Activated T-cell treated with anti-CD3 and anti-CD28 coated beads, Interleukin-2, amount 50 U/mL, for 72 hours (primary cell): Measurements from ENCODE around the gene CYBRD1. TPM values are rescaled to one million over a fixed set of nuclear protein-coding genes. Genes with fewer than 3 reads are reported as not detected.
"Not testable (repeated sequence)": the region's sequence is repeated elsewhere in the genome, so short reads cannot be mapped to it uniquely, and the experiment has no call there.

Source experiments
- ATAC-seq, 2 donors: fragments of 150-1000 bp; cut with Tn5 transposase; replicated peaks in 1 of 2; 2 replicates each; pipeline ENCODE4 v1.10.0; 2021; ENCODE audit warnings: moderate library complexity in 2 of 2, mild to moderate bottlenecking in 1 of 2
- DNase-seq, 2 donors: peaks; one replicate each; pipeline ENCODE4 v3.0.0; 2021 to 2022; ENCODE audit warnings: mixed read lengths in 1 of 2
- H3K27ac Mint-ChIP-seq: one replicate; pipeline ENCODE4 v1.8.0; 2022; ENCODE audit warnings: mild to moderate bottlenecking, moderate library complexity, mixed read lengths
- H3K27me3 Mint-ChIP-seq: one replicate; pipeline ENCODE4 v1.8.0; 2022; ENCODE audit warnings: low read depth, mixed read lengths
- H3K36me3 Mint-ChIP-seq, 2 donors: one replicate each; pipeline ENCODE4 v1.8.0; 2022; ENCODE audit warnings: mixed read lengths in 2 of 2, mild to moderate bottlenecking in 1 of 2; ENCODE audit not compliant: insufficient read depth in 2 of 2
- H3K4me1 Mint-ChIP-seq: one replicate; pipeline ENCODE4 v1.8.0; 2022; ENCODE audit warnings: low read depth, mixed read lengths
- H3K4me3 Mint-ChIP-seq, 2 donors: one replicate each; pipeline ENCODE4 v1.8.0; 2022; ENCODE audit warnings: mild to moderate bottlenecking in 2 of 2, mixed read lengths in 2 of 2, moderate library complexity in 2 of 2
- H3K9me3 Mint-ChIP-seq, 2 donors: one replicate each; pipeline ENCODE4 v1.8.0; 2022; ENCODE audit warnings: mixed read lengths in 2 of 2
- total RNA-seq, 2 donors: library from RNA; stranded (reverse); gene quantifications; one replicate each; pipeline ENCODE4 v1.2.3, GENCODE V29; 2022

The CYBRD1 gene
- total RNA-seq, 2 donors from 2014 or later = 1.1 to 3.2 TPM

GRCh38 chr2:171523088-171524017 is 1.1 kb downstream of the CYBRD1 start:
- peaks cover 54% of the 10 kb centered on the region for H3K27me3 Mint-ChIP-seq
- no peak overlapping the region for H3K27ac Mint-ChIP-seq
- peak; percentile 50 to 67 for ATAC-seq
- peak; percentile 35 to 39 for DNase-seq
- H3K4me1 Mint-ChIP-seq = peaks cover 10% of the 10 kb centered on the region
- H3K9me3 Mint-ChIP-seq = no peaks in the 10 kb centered on the region
- H3K36me3 Mint-ChIP-seq = peaks cover 0 to 1% of the 10 kb centered on the region in 2 donors
- peak overlapping the region; percentile 86 to 89 for H3K4me3 Mint-ChIP-seq

- Mint-ChIP-seq H3K36me3 (peaks cover 0 to 1% of the 10 kb centered on the region in 2 donors), H3K4me3 (peak overlapping the region; percentile 86 to 89), H3K9me3 (no peaks in the 10 kb centered on the region), H3K27ac (no peak overlapping the region), H3K27me3 (peaks cover 54% of the 10 kb centered on the region), H3K4me1 (peaks cover 10% of the 10 kb centered on the region)
- no peak for DNase-seq
- ATAC-seq = no peak
Measured at GRCh38 chr2:171524018-171524401, 1.7 kb downstream of the CYBRD1 start.

GRCh38 chr2:171529914-171530313 is 7.6 kb downstream of the CYBRD1 start:
- peaks cover 35% of the 10 kb centered on the region for H3K27me3 Mint-ChIP-seq
- DNase-seq (peak in 1 of 2 donors; percentile 9), ATAC-seq (no peak)
- H3K4me3 Mint-ChIP-seq = no peak overlapping the region
- H3K27ac Mint-ChIP-seq = no peak overlapping the region
- H3K4me1 Mint-ChIP-seq = no peaks in the 10 kb centered on the region
- peaks cover 0 to 3% of the 10 kb centered on the region in 2 donors for H3K36me3 Mint-ChIP-seq
- peaks cover 3 to 4% of the 10 kb centered on the region in 2 donors for H3K9me3 Mint-ChIP-seq

- Mint-ChIP-seq H3K27ac (no peak overlapping the region), H3K4me1 (no peaks in the 10 kb centered on the region), H3K36me3 (peaks cover 0 to 3% of the 10 kb centered on the region in 2 donors), H3K9me3 (peaks cover 3 to 4% of the 10 kb centered on the region in 2 donors), H3K4me3 (no peak overlapping the region), H3K27me3 (peaks cover 34% of the 10 kb centered on the region)
- DNase-seq = no peak
- ATAC-seq = no peak
Measured at GRCh38 chr2:171530378-171530777, 8.1 kb downstream of the CYBRD1 start.

GRCh38 chr2:171530859-171531258 is 8.6 kb downstream of the CYBRD1 start:
- not testable (repeated sequence) for ATAC-seq, H3K9me3 Mint-ChIP-seq, H3K4me3 Mint-ChIP-seq, H3K36me3 Mint-ChIP-seq, H3K27ac Mint-ChIP-seq, DNase-seq, H3K4me1 Mint-ChIP-seq
- H3K27me3 Mint-ChIP-seq = peaks cover 31% of the 10 kb centered on the region

- Mint-ChIP-seq H3K9me3 (peaks cover 3 to 4% of the 10 kb centered on the region in 2 donors), H3K4me3 (no peak overlapping the region), H3K4me1 (no peaks in the 10 kb centered on the region), H3K27ac (no peak overlapping the region), H3K36me3 (peaks cover 0 to 3% of the 10 kb centered on the region in 2 donors), H3K27me3 (peaks cover 33% of the 10 kb centered on the region)
- DNase-seq (no peak), ATAC-seq (no peak)
Measured at GRCh38 chr2:171531291-171531690, 9.0 kb downstream of the CYBRD1 start.

GRCh38 chr2:171531836-171532450 is 9.7 kb downstream of the CYBRD1 start:
- DNase-seq = no peak
- ATAC-seq = no peak
- Mint-ChIP-seq H3K4me1 (no peaks in the 10 kb centered on the region), H3K27me3 (peaks cover 39% of the 10 kb centered on the region), H3K36me3 (peaks cover 0 to 3% of the 10 kb centered on the region in 2 donors), H3K27ac (no peak overlapping the region), H3K4me3 (no peak overlapping the region), H3K9me3 (peaks cover 3 to 4% of the 10 kb centered on the region in 2 donors)

- Mint-ChIP-seq H3K27me3 (peaks cover 40% of the 10 kb centered on the region), H3K4me3 (no peak overlapping the region), H3K4me1 (no peaks in the 10 kb centered on the region), H3K9me3 (peaks cover 3 to 4% of the 10 kb centered on the region in 2 donors), H3K27ac (no peak overlapping the region), H3K36me3 (peaks cover 0 to 3% of the 10 kb centered on the region in 2 donors)
- no peak for DNase-seq
- ATAC-seq = no peak
Measured at GRCh38 chr2:171533331-171533730, 11.1 kb downstream of the CYBRD1 start.

- peaks cover 27% of the 10 kb centered on the region for H3K27me3 Mint-ChIP-seq
- not testable (repeated sequence) for H3K9me3 Mint-ChIP-seq, DNase-seq, H3K36me3 Mint-ChIP-seq, ATAC-seq, H3K4me1 Mint-ChIP-seq, H3K4me3 Mint-ChIP-seq, H3K27ac Mint-ChIP-seq
Measured at GRCh38 chr2:171535528-171535927, 13.3 kb downstream of the CYBRD1 start.

- DNase-seq = no peak
- no peaks in the 10 kb centered on the region for H3K4me1 Mint-ChIP-seq
- no peaks in the 10 kb centered on the region for H3K9me3 Mint-ChIP-seq
- no peak overlapping the region for H3K4me3 Mint-ChIP-seq
- no peaks in the 10 kb centered on the region for H3K36me3 Mint-ChIP-seq
- H3K27ac Mint-ChIP-seq = no peak overlapping the region
- H3K27me3 Mint-ChIP-seq = peaks cover 12% of the 10 kb centered on the region
- ATAC-seq = no peak
Measured at GRCh38 chr2:171540437-171540836, 18.2 kb downstream of the CYBRD1 start.

GRCh38 chr2:171541202-171541887 is 19.1 kb downstream of the CYBRD1 start:
- no peaks in the 10 kb centered on the region for H3K9me3 Mint-ChIP-seq
- no peak for ATAC-seq
- no peak overlapping the region for H3K4me3 Mint-ChIP-seq
- H3K27me3 Mint-ChIP-seq = peaks cover 10% of the 10 kb centered on the region
- peak; percentile 10 to 31 for DNase-seq
- no peaks in the 10 kb centered on the region for H3K36me3 Mint-ChIP-seq
- no peak overlapping the region for H3K27ac Mint-ChIP-seq
- no peaks in the 10 kb centered on the region for H3K4me1 Mint-ChIP-seq

- H3K36me3 Mint-ChIP-seq = no peaks in the 10 kb centered on the region
- no peaks in the 10 kb centered on the region for H3K27me3 Mint-ChIP-seq
- H3K9me3 Mint-ChIP-seq = no peaks in the 10 kb centered on the region
- ATAC-seq = no peak
- no peaks in the 10 kb centered on the region for H3K4me1 Mint-ChIP-seq
- no peak overlapping the region for H3K27ac Mint-ChIP-seq
- H3K4me3 Mint-ChIP-seq = no peak overlapping the region
- no peak for DNase-seq
Measured at GRCh38 chr2:171545086-171545485, 22.8 kb downstream of the CYBRD1 start.

- ATAC-seq (no peak), DNase-seq (no peak)
- Mint-ChIP-seq H3K4me1 (no peaks in the 10 kb centered on the region), H3K36me3 (no peaks in the 10 kb centered on the region), H3K9me3 (no peaks in the 10 kb centered on the region), H3K4me3 (no peak overlapping the region), H3K27ac (no peak overlapping the region), H3K27me3 (no peaks in the 10 kb centered on the region)
Measured at GRCh38 chr2:171547256-171547655, 25.0 kb downstream of the CYBRD1 start.
